BLaER1 (cell line): Measurements from ENCODE around the gene SLC1A7.

Source experiments
- H3K27ac ChIP-seq: shearing (Covaris generic); formaldehyde crosslinking; 2 replicates; pipeline ENCODE4 v1.8.1; 2022
- H3K27me3 ChIP-seq: shearing (Covaris generic); formaldehyde crosslinking; 2 replicates; pipeline ENCODE4 v1.8.1; 2022
- H3K36me3 ChIP-seq: shearing (Covaris generic); formaldehyde crosslinking; 2 replicates; pipeline ENCODE4 v1.8.1; 2022
- H3K4me1 ChIP-seq: shearing (Covaris generic); formaldehyde crosslinking; 2 replicates; pipeline ENCODE4 v1.8.1; 2022
- H3K4me2 ChIP-seq: shearing (Covaris generic); formaldehyde crosslinking; 2 replicates; pipeline ENCODE4 v1.8.1; 2022
- H3K4me3 ChIP-seq: shearing (Covaris generic); formaldehyde crosslinking; 2 replicates; pipeline ENCODE4 v1.8.1; 2022
- H3K9ac ChIP-seq: shearing (Covaris generic); formaldehyde crosslinking; 2 replicates; pipeline ENCODE4 v1.8.1; 2022
- H3K9me3 ChIP-seq: shearing (Covaris generic); formaldehyde crosslinking; 2 replicates; pipeline ENCODE4 v1.8.1; 2022
- H4K20me1 ChIP-seq: shearing (Covaris generic); formaldehyde crosslinking; 2 replicates; pipeline ENCODE4 v1.8.1; 2022
- Cebpa-rat ChIP-seq: shearing (Covaris generic); IDR thresholded peaks from 2 replicates; pipeline ENCODE4 v1.8.1; 2022

Gene SLC1A7

DNA sequence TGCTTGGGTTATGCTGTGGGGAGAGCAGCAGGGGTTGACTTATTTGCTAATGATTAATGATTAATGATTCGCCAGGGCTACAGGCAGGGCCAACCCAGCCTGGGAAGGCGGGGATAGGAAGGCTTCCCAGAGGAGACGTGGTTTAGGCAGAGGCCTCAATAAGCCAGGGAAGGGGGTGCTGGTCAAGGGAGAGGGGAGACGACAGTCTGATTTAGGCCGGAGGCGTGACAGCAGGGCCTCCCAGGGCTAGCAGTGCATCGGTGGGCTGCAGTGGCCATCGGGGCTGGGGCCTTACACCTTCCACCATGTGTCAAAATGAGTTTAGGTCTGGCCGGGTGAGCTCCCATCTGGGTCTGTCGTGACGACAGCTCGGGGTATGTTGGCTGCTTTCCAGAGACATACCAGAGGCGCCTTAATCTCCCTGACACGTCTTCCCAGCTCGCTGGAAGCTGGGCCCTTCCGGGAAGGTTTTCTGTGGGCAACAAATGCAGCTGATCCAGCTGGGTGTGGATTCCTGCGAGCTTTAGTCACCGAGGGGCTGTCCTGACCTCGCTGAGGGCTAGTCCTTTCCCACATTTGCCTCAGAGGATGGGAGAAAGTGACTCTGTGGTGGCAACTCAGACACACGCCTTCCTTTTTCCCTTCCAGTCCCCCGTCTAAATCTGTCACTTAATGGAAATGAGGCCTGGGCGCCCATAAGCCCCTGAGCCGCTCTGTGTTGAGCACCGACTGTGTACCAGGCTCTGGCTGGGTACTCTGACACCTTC, 3.7 kb upstream of the SLC1A7 start:
- Histone ChIP-seq H3K4me3 (no peak overlapping the region), H3K9ac (no peak overlapping the region), H3K27me3 (no peaks in the 10 kb centered on the region), H3K36me3 (no peaks in the 10 kb centered on the region), H4K20me1 (no peaks in the 10 kb centered on the region), H3K9me3 (no peaks in the 10 kb centered on the region), H3K4me2 (no peak overlapping the region), H3K27ac (no peak overlapping the region), H3K4me1 (0 out of 2 replicates have a peak, but pooled peaks cover 6% of the 10 kb centered on the region)
- TF ChIP-seq Cebpa-rat: no peak

DNA sequence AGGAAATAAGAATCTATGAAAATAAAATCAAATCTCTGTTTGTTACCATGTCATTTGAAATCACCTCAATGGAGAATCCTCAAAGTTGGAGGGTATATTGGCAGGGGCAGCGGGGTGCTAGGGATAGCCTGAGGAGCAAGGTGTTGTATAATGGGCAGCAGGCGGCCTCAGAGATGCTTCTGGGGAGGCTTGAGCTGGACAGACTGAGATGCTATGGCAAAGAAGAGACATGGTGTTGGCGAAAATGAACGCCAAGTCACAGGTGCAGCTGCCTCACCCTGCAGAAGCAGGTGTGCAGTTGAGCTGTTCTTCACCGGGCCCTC, 3.1 kb upstream of the SLC1A7 start:
- Histone ChIP-seq H3K36me3 (no peaks in the 10 kb centered on the region), H4K20me1 (no peaks in the 10 kb centered on the region), H3K27me3 (no peaks in the 10 kb centered on the region), H3K9ac (no peak overlapping the region), H3K4me2 (no peak overlapping the region), H3K4me3 (no peak overlapping the region), H3K9me3 (no peaks in the 10 kb centered on the region), H3K27ac (no peak overlapping the region), H3K4me1 (0 out of 2 replicates have a peak, but pooled peaks cover 6% of the 10 kb centered on the region)
- TF ChIP-seq Cebpa-rat: no peak

- no peaks in the 10 kb centered on the region for H3K27me3 ChIP-seq
- H4K20me1 ChIP-seq: no peaks in the 10 kb centered on the region
- H3K9me3 ChIP-seq: no peaks in the 10 kb centered on the region
- H3K4me2 ChIP-seq: no peak overlapping the region
- no peak for TF ChIP-seq Cebpa-rat
- no peak overlapping the region for H3K27ac ChIP-seq
- H3K4me3 ChIP-seq: no peak overlapping the region
- H3K9ac ChIP-seq: no peak overlapping the region
- 0 out of 2 replicates have a peak, but pooled peaks cover 6% of the 10 kb centered on the region for H3K4me1 ChIP-seq
- no peaks in the 10 kb centered on the region for H3K36me3 ChIP-seq
These were observed 2.7 kb upstream of the SLC1A7 start for GRCh38 chr1:53145051-53145600.

DNA sequence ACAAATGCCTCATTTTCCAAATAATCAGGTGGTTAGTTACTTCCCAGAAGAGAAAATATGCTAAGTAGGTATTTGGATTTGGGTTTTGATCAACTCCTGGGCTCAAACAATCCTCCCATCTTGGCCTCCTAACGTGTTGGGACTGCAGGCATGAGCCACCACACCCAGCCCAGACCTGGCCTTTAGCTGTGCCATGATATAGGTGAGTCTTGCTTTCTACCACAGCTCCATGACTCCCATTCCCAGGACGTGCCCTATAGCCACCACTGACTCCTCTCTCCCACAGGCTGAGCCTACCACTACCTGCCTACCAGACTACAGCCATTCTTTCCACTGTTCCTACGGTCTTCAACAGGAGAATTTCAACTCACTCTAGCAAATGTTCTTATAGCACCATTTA, 1.8 kb upstream of the SLC1A7 start:
- no peak overlapping the region for H3K27ac ChIP-seq
- no peaks in the 10 kb centered on the region for H3K36me3 ChIP-seq
- H3K4me2 ChIP-seq: no peak overlapping the region
- no peaks in the 10 kb centered on the region for H3K9me3 ChIP-seq
- H3K4me1 ChIP-seq: 0 out of 2 replicates have a peak, but pooled peaks cover 6% of the 10 kb centered on the region
- TF ChIP-seq Cebpa-rat: no peak
- no peaks in the 10 kb centered on the region for H4K20me1 ChIP-seq
- no peak overlapping the region for H3K9ac ChIP-seq
- H3K27me3 ChIP-seq: no peaks in the 10 kb centered on the region
- no peak overlapping the region for H3K4me3 ChIP-seq

DNA sequence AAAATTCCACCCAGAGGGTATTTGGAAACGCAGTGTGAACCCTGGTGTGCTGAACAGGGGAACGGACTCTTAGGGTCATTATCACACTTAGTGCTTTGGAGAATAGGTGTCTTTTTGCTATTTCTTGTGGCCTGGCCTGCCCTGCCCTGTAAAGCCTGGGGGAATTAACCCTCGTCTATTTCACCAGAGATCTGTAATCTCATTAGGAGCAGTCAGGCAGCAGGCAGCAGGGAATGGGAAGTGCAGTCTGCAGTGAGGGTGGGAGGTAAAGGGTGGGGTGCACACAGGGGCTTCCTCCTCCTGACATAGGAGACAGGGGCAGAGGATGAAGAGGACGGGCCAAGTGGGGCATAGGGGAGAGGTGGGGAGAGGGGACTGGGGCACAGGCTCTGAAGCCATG, 1.1 kb upstream of the SLC1A7 start:
- no peak overlapping the region for H3K9ac ChIP-seq
- no peak for TF ChIP-seq Cebpa-rat
- no peak overlapping the region for H3K4me3 ChIP-seq
- no peak overlapping the region for H3K4me2 ChIP-seq
- no peak overlapping the region for H3K27ac ChIP-seq
- no peaks in the 10 kb centered on the region for H3K27me3 ChIP-seq
- no peaks in the 10 kb centered on the region for H3K36me3 ChIP-seq
- H3K4me1 ChIP-seq: 0 out of 2 replicates have a peak, but pooled peaks cover 6% of the 10 kb centered on the region
- H4K20me1 ChIP-seq: no peaks in the 10 kb centered on the region
- H3K9me3 ChIP-seq: no peaks in the 10 kb centered on the region

DNA sequence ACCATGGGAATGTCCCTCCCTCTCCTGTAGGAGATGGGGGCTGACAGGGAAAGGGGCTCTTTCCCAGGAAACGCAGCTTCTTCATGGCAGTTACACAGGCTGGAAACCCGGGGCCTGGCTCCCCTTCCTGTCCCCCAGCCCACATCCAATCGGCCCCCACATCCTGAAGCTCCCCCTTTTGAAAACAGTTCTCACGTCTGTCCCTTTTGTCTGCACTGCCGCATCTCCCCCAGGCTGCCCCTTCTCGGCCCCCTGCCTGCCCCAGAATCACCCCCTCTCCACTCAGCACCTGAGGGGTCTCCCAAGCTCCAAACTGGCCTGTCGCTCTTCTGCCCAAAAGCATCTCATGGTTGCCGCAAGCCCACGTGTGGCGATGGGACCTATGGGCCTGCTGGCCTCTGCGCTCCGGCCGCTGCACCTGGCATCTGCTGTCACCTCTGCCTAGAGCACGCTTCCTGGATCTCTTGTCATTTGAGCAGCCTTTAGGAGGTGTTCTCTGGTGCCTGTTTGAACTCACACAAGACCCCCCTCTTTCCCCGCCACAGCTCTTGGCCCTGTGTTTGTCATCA, 867 bp downstream of the SLC1A7 start:
- H3K36me3 ChIP-seq: no peaks in the 10 kb centered on the region
- peaks cover 13% of the 10 kb centered on the region for H3K9me3 ChIP-seq
- no peaks in the 10 kb centered on the region for H3K27me3 ChIP-seq
- no peak overlapping the region for H3K9ac ChIP-seq
- H3K4me1 ChIP-seq: no peaks in the 10 kb centered on the region
- H3K4me3 ChIP-seq: no peak overlapping the region
- no peak for TF ChIP-seq Cebpa-rat
- H4K20me1 ChIP-seq: no peaks in the 10 kb centered on the region
- H3K4me2 ChIP-seq: no peak overlapping the region
- no peak overlapping the region for H3K27ac ChIP-seq

- Histone ChIP-seq H3K4me2 (no peak overlapping the region), H3K27ac (no peak overlapping the region), H3K9me3 (peaks cover 13% of the 10 kb centered on the region), H3K36me3 (no peaks in the 10 kb centered on the region), H4K20me1 (no peaks in the 10 kb centered on the region), H3K9ac (no peak overlapping the region), H3K4me3 (no peak overlapping the region), H3K27me3 (no peaks in the 10 kb centered on the region), H3K4me1 (no peaks in the 10 kb centered on the region)
- no peak for TF ChIP-seq Cebpa-rat
These were observed 2.0 kb downstream of the SLC1A7 start for GRCh38 chr1:53140451-53140850.

DNA sequence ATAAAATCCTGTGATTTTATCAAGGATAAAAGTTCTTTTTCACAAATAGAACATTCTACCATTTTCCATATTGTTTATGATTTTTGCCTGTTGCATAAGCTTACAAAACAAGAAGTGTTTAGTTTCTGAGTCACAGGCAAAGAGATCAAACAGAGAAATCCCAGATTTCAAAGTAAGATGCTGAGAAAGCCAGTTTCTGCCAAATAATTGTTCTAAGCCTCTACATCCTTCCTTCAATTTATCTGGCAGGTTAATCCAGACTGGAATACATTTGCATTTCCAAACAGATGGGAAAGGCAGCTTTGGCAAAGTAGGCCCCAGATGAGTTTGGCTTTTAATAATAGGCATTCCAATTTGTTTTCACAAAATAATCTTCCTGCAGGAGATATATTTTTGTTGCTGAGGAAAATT, 2.5 kb downstream of the SLC1A7 start:
- no peaks in the 10 kb centered on the region for H4K20me1 ChIP-seq
- no peak overlapping the region for H3K4me2 ChIP-seq
- no peaks in the 10 kb centered on the region for H3K36me3 ChIP-seq
- H3K27ac ChIP-seq: no peak overlapping the region
- H3K4me1 ChIP-seq: no peaks in the 10 kb centered on the region
- H3K4me3 ChIP-seq: no peak overlapping the region
- no peak overlapping the region for H3K9ac ChIP-seq
- TF ChIP-seq Cebpa-rat: no peak
- H3K27me3 ChIP-seq: no peaks in the 10 kb centered on the region
- H3K9me3 ChIP-seq: peaks cover 13% of the 10 kb centered on the region

DNA sequence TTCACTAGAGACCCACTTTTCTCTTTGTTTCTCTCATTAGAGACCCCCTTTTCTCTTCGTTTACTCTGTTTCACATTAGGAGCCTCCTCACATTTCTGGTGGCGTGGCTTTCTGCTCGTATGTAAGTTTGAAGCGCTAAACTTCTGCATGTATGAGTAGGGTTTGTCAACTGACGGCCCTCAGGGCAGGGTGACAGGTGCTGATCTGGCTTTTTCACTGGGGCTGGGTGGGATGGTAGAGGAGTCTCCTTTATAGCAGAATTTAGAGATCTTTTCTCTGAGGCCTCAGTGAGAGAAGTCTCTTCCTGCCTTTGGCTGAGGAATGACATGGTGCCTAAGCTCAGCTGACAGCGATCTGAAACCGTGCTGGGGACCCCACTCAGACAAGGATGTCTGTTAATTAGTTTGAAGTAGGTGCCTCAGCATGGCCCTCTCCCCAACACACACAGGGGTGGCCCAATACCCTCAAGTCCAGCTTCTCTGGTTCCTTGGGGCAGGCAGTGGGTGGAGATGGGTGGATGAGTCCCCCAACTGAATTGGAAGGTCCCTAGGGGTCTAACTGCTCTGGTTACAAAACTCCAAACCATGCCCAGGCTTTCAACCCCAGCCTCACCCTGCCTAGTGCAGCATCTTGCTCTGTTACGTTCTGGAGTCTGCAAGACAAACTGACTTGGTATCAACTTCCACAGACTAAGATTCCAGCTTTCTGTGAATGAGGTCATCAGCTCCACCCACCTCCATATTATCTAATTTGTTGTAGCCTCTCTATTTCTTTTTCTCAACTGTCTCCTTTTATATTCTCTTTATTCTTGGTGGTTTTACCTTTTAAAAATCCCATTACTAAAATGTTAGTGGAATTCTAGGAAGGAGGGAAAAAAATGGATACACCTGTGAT, 3.2 kb downstream of the SLC1A7 start:
- H3K27me3 ChIP-seq: no peaks in the 10 kb centered on the region
- H3K4me1 ChIP-seq: no peaks in the 10 kb centered on the region
- H3K4me2 ChIP-seq: no peak overlapping the region
- H3K36me3 ChIP-seq: no peaks in the 10 kb centered on the region
- no peak overlapping the region for H3K9ac ChIP-seq
- no peak overlapping the region for H3K4me3 ChIP-seq
- peaks cover 13% of the 10 kb centered on the region for H3K9me3 ChIP-seq
- TF ChIP-seq Cebpa-rat: no peak
- no peak overlapping the region for H3K27ac ChIP-seq
- H4K20me1 ChIP-seq: no peaks in the 10 kb centered on the region
